Common myeloid progenitor, CD34-positive (primary cell): ENCODE data around the gene CA5B.
"Not testable (repeated sequence)": the region's sequence is repeated elsewhere in the genome, so short reads cannot be mapped to it uniquely, and the experiment has no call there.

ENCODE experiments used
- CTCF ChIA-PET: fragments of 350-600 bp; sonication (Branson Sonifier 250); formaldehyde crosslinking; loops from one replicate; lab custom pipeline; 2021; ENCODE audit warnings: antibody characterized with exemption; lab: Charles Lee
- POLR2A ChIA-PET: fragments of 350-600 bp; sonication (Branson Sonifier 250); formaldehyde crosslinking; loops from one replicate; lab custom pipeline; 2021; ENCODE audit warnings: antibody characterized with exemption; lab: Charles Lee
- DNase-seq, 3 donors: peaks; one replicate each; pipeline versions ENCODE4 v3.0.0 to v3.0.0-alpha.2; 2013
- H3K27ac ChIP-seq, 2 experiments: 1 replicate in 1 of 2; 2 replicates in 1 of 2; pipeline ENCODE4 v1.7.0; 2013; ENCODE audit warnings: inconsistent platforms in 2 of 2, low read length in 2 of 2, mild to moderate bottlenecking in 2 of 2, low read depth in 1 of 2, moderate library complexity in 1 of 2; ENCODE audit not compliant: severe bottlenecking in 2 of 2, insufficient read depth in 1 of 2, poor library complexity in 1 of 2
- H3K27me3 ChIP-seq, 5 experiments: replicated peaks in 2 of 5; 1 replicate in 3 of 5; 2 replicates in 2 of 5; pipeline versions ENCODE4 v1.6.1 to v1.7.0; 2013; ENCODE audit warnings: low read length in 4 of 5, mild to moderate bottlenecking in 2 of 5, moderate library complexity in 2 of 5, inconsistent platforms in 1 of 5; ENCODE audit not compliant: insufficient read depth in 5 of 5, control insufficient read depth in 4 of 5
- H3K36me3 ChIP-seq, 4 experiments: 1 replicate in 2 of 4; 2 replicates in 2 of 4; pipeline versions ENCODE4 v1.6.1 to v1.7.0; 2013; ENCODE audit warnings: low read length in 3 of 4, control low read depth in 1 of 4, mild to moderate bottlenecking in 1 of 4; ENCODE audit not compliant: control insufficient read depth in 4 of 4, insufficient read depth in 4 of 4
- H3K4me1 ChIP-seq, 4 experiments: 1 replicate in 3 of 4; 2 replicates in 1 of 4; pipeline versions ENCODE4 v1.6.1 to v1.7.1; 2013; ENCODE audit warnings: low read length in 3 of 4, mild to moderate bottlenecking in 3 of 4, control low read depth in 1 of 4, inconsistent platforms in 1 of 4, moderate library complexity in 1 of 4; ENCODE audit not compliant: control insufficient read depth in 4 of 4, insufficient read depth in 4 of 4; ENCODE audit errors: control extremely low read depth in 1 of 4
- H3K4me3 ChIP-seq, 7 experiments: 1 replicate in 4 of 7; 2 replicates in 3 of 7; pipeline versions ENCODE4 v1.5.1 to v1.7.0; 2013; ENCODE audit warnings: mild to moderate bottlenecking in 7 of 7, low read length in 6 of 7, moderate library complexity in 6 of 7, inconsistent platforms in 2 of 7, low read depth in 2 of 7, control low read depth in 1 of 7; ENCODE audit not compliant: insufficient read depth in 4 of 7, control insufficient read depth in 1 of 7; ENCODE audit errors: extremely low read depth in 1 of 7
- H3K9me3 ChIP-seq, 5 experiments: 1 replicate in 4 of 5; 2 replicates in 1 of 5; pipeline versions ENCODE4 v1.6.1 to v1.7.1; 2013; ENCODE audit warnings: low read length in 4 of 5, mild to moderate bottlenecking in 2 of 5, inconsistent platforms in 1 of 5, low read depth in 1 of 5, moderate library complexity in 1 of 5; ENCODE audit not compliant: control insufficient read depth in 4 of 5, insufficient read depth in 2 of 5; ENCODE audit errors: control extremely low read depth in 1 of 5
- WGBS: methylation state at CpG from one replicate; pipeline ENCODE4 v1.1.5; 2013; ENCODE audit not compliant: insufficient coverage; 5-methylcytosine and 5-hydroxymethylcytosine counted together

Gene CA5B

DNA sequence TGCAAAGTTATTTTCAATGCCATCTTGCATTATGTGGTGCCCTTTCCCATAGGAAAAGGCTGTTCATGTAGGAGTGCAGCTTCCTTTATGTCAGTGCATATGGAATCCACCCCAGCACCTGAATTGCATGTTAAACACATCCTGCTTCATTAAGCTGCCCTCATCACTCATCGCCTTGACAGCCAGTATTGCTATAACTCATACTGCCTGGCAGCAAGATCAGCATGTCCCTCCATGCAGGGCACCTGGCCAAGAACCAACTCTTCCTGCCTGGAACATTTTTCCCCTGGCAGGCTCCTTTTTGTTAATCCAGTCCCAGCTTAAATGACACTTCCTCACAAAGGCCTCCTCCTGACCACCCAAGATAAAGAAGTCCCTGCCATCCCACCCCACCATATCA lies 23.5 kb upstream of the CA5B start:
- H3K9me3 ChIP-seq, result peaks cover 0 to 1% (median 0%) of the 10 kb centered on the region in 5 experiments
- H3K36me3 ChIP-seq, result no peaks in the 10 kb centered on the region
- CTCF ChIA-PET, result interaction anchor here (1.0 to 1.5 kb wide), 3 partner anchors 10 to 18 kb away, joined by 3 to 4 read pairs (median 4); no protein-coding TSS in a partner anchor
- H3K27me3 ChIP-seq, result peaks cover 0 to 32% (median 0%) of the 10 kb centered on the region in 5 experiments
- no peak overlapping the region for H3K27ac ChIP-seq
- no peaks in the 10 kb centered on the region for H3K4me1 ChIP-seq
- H3K4me3 ChIP-seq, result no peak overlapping the region
- WGBS, result 100% methylated on average over 1 of the region's 1 CpG
- POLR2A ChIA-PET, result no interaction called here
- no peak for DNase-seq

DNA sequence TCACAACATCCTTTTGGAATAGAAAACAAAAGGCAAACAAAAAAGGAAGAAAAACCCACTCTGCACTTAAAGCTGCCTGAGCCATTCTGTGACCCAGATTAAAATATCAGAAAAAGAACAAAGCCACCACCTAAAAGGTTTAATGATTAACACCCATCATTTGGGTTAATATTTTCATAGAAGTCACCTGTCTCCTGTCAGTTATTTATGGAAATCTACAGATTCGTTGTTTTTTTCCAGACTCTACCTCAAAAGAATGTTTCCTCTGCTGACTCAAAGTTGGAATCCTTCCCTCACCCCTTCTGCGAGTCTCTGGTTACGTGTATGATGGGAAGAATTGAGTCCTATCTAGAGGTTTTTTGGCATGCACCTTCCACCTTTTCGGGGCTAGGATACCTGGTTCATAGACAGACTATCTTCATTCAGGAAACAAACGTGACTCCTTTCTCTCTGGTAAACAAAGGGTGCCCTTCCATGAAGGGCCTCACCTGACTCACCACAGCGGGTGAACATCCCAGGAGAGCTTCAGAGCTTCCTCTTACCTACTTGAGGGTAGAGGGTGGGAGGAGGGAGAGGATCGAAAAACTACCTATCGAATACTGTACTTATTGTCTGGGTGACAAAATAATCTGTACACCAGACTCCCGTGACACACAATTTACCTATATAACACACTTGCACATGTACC lies 19.6 kb upstream of the CA5B start:
- H3K27me3 ChIP-seq, result peaks cover 0 to 28% (median 0%) of the 10 kb centered on the region in 5 experiments
- no peaks in the 10 kb centered on the region for H3K4me1 ChIP-seq
- H3K9me3 ChIP-seq, result peaks cover 0 to 1% (median 0%) of the 10 kb centered on the region in 5 experiments
- DNase-seq, result no peak
- POLR2A ChIA-PET, result no interaction called here
- no peak overlapping the region for H3K27ac ChIP-seq
- no peaks in the 10 kb centered on the region for H3K36me3 ChIP-seq
- CTCF ChIA-PET, result interaction anchor here (1.3 kb wide), 2 partner anchors 12 to 19 kb away, joined by 3 read pairs; no protein-coding TSS in a partner anchor
- no CpG with 5 or more reads among the region's 9 CpGs for WGBS
- H3K4me3 ChIP-seq, result no peak overlapping the region

DNA sequence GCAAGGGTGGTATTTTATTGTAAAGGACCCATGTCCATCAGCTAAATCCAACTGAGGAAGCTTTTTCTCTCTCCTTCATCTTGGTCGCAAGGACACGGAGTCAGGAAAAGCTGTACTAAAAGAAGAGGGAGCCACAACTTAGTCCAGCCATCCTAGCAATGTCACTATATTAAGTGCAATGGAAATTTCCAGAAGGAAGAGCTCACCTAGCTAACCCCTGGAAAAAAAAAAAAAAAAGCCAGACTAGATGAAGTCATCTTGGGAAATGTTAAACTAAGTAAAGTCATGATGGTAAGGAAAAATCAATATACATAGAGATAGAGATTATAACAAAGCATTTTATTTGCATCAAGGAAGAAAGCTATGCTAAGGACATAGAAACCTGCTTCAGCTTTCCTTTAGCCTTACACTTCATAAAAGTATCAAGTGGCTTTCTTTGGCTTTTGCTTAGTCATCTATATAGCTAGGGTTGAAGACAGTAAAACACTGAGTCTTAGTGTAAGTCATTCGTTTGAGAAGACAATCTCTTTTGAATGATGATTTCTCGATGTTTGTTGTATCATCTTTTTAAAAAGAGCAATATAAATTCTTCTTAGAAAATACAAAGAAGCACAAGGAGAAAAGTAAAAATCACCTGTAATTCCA lies 18.6 kb upstream of the CA5B start:
- no CpG with 5 or more reads among the region's 4 CpGs for WGBS
- no peaks in the 10 kb centered on the region for H3K36me3 ChIP-seq
- POLR2A ChIA-PET, result no interaction called here
- CTCF ChIA-PET, result interaction anchor here (1.0 to 1.3 kb wide), 2 partner anchors 18 to 20 kb away, joined by 3 to 4 read pairs; no protein-coding TSS in a partner anchor
- peaks cover 0 to 1% (median 0%) of the 10 kb centered on the region in 5 experiments for H3K9me3 ChIP-seq
- H3K27ac ChIP-seq, result no peak overlapping the region
- H3K4me3 ChIP-seq, result no peak overlapping the region
- peaks cover 0 to 23% (median 0%) of the 10 kb centered on the region in 5 experiments for H3K27me3 ChIP-seq
- no peaks in the 10 kb centered on the region for H3K4me1 ChIP-seq
- no peak for DNase-seq

DNA sequence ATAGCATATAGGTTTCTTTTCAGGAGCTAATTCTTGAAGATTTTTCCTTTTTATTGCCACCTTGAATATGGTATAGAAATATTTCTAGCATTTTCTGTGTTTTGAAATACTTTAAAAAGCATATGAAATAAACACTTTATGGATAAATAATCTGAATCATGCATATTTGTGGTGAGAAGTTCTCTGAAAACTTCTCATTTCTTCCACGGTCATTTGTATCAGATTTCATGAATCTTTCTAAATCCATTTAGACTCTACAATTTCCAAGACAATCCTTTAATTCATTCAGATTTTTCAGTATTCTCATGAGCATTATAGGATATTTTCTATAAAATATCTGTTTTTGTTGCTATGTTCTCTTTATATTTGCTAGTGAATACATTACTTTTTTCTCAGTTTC lies 16.2 kb upstream of the CA5B start:
- no peak overlapping the region for H3K4me3 ChIP-seq
- no peaks in the 10 kb centered on the region for H3K4me1 ChIP-seq
- H3K27me3 ChIP-seq, result peaks cover 0 to 19% (median 0%) of the 10 kb centered on the region in 5 experiments
- H3K9me3 ChIP-seq, result no peaks in the 10 kb centered on the region
- WGBS, result no CpG with 5 or more reads among the region's 1 CpG
- CTCF ChIA-PET, result no interaction called here
- H3K36me3 ChIP-seq, result no peaks in the 10 kb centered on the region
- POLR2A ChIA-PET, result no interaction called here
- no peak for DNase-seq
- no peak overlapping the region for H3K27ac ChIP-seq

DNA sequence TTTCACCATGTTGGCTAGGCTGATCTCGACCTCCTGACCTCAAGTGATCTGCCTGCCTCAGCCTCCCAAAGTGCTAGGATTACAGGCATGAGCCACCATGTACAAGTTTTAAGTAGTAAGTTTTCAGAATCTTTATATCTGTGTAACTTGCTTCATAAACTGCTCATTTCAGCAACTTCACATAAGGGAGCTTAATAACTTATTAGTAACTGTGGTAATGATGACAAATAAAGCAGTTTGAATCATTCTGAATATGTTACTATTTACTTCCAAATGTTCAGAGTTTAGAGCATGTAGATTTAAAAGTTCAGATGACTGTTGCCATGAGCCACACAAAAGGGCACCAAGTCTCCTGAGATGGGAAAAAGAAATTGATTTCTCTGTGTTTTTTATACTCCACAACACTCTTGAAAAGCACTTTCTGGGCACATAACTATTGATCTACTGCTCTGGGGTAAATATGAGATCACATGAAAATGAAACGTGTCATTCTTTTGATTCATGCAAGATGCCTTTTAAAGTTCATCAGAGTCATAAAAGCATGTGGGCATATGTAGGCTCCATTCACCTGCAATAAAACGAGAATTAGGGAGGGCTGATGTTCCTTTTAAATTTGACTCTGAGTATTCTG lies 14.1 kb upstream of the CA5B start:
- POLR2A ChIA-PET, result no interaction called here
- H3K27ac ChIP-seq, result no peak overlapping the region
- no peaks in the 10 kb centered on the region for H3K4me1 ChIP-seq
- H3K36me3 ChIP-seq, result no peaks in the 10 kb centered on the region
- no peak for DNase-seq
- no peak overlapping the region for H3K4me3 ChIP-seq
- CTCF ChIA-PET, result no interaction called here
- H3K27me3 ChIP-seq, result peaks cover 0 to 5% (median 0%) of the 10 kb centered on the region in 5 experiments
- H3K9me3 ChIP-seq, result no peaks in the 10 kb centered on the region
- no CpG with 5 or more reads among the region's 3 CpGs for WGBS

DNA sequence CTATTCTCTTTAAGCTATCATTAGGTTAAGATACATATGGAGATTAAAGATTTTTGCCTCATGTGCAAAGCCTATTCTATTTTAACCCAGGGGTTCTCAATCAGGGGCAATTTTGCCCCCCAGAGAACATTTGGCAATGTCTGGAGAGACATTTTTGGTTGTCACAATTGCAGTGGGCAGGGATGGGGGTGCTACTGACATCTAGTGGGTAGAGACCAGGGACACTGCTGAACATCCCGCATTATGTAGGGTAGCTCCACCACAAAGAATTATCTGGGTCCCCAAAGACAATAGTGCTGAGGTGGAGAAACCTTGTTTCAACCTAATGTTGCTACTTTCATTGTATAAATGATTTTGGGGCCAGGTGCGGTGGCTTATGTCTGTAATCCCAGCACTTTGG lies 13.2 kb upstream of the CA5B start:
- no peak overlapping the region for H3K4me3 ChIP-seq
- H3K9me3 ChIP-seq, result no peaks in the 10 kb centered on the region
- H3K27ac ChIP-seq, result no peak overlapping the region
- H3K4me1 ChIP-seq, result no peaks in the 10 kb centered on the region
- no peaks in the 10 kb centered on the region for H3K36me3 ChIP-seq
- ChIA-PET POLR2A (interaction anchor here (0.6 kb wide), 1 partner anchor 12 kb away, joined by 3 read pairs; no protein-coding TSS in a partner anchor), CTCF (no interaction called here)
- 100% methylated on average over 1 of the region's 2 CpGs for WGBS
- H3K27me3 ChIP-seq, result peaks cover 0 to 2% (median 0%) of the 10 kb centered on the region in 5 experiments
- no peak for DNase-seq

DNA sequence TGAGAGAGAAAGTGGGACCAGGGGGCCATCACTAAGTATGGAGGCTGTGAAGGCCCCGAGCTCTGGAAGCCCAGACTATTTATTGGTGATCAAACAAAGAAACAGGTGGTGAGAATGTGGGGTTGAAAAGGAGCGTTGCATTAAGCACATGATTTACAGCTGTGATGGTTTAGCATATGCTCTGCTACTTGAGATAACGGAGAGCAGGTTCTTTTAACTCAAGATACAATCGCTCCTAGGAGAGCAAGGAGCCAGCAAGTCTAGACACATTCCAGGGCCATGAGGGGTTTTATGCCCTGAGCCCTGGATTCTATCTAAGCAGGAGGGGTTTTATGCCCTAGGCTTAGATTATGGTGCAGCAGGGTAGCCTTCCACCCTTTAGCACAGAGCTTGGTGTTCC lies 6.7 kb upstream of the CA5B start:
- H3K27me3 ChIP-seq, CTCF ChIA-PET, H3K4me3 ChIP-seq, H3K4me1 ChIP-seq, H3K27ac ChIP-seq, POLR2A ChIA-PET, DNase-seq, H3K9me3 ChIP-seq, H3K36me3 ChIP-seq: not testable (repeated sequence)
- 92% methylated on average over 3 of the region's 4 CpGs for WGBS
